ENCODE measurements around the gene SLC35D1. TPM values are rescaled to one million over a fixed set of nuclear protein-coding genes. Genes with fewer than 3 reads are reported as not detected.

SLC35D1 gene
- total RNA-seq, 1 experiment from 2014 or later: 3.8 TPM

- H3K18ac ChIP-seq (ENCODE audit: insufficient read length, low read depth, low read length): no peak overlapping the region
- H3K9me3 Mint-ChIP-seq: no peaks in the 10 kb centered on the region
- H2BK20ac ChIP-seq (ENCODE audit: low read depth, low read length, poor library complexity, severe bottlenecking): no peak overlapping the region
- no peak overlapping the region for H3K56ac ChIP-seq (ENCODE audit: insufficient read length, low read depth, low read length)
- no peak overlapping the region for H2AK5ac ChIP-seq (ENCODE audit: insufficient read length, low read length)
- no peaks in the 10 kb centered on the region for H3K23me2 ChIP-seq (ENCODE audit: insufficient read length, low read depth, low read length, poor library complexity, severe bottlenecking)
- H2AFZ ChIP-seq (ENCODE audit: low read length): no peak overlapping the region
- H3K4me1 ChIP-seq (ENCODE audit: insufficient read depth, low read length): no peaks in the 10 kb centered on the region
- no peak overlapping the region for H2BK5ac ChIP-seq (ENCODE audit: insufficient read length, low read length)
- H3K14ac ChIP-seq (ENCODE audit: insufficient read depth, low read length): no peak overlapping the region
- H3K27ac Mint-ChIP-seq: no peak overlapping the region
- H3K27me3 ChIP-seq (ENCODE audit: insufficient read depth, low read length): no peaks in the 10 kb centered on the region
- no peak overlapping the region for H3K23ac ChIP-seq (ENCODE audit: insufficient read length, low read depth, low read length)
- no peaks in the 10 kb centered on the region for H3K27me3 Mint-ChIP-seq (ENCODE audit: low read depth)
- H2BK12ac ChIP-seq (ENCODE audit: insufficient read length, low read depth, low read length): no peak overlapping the region
- no peaks in the 10 kb centered on the region for H4K20me1 ChIP-seq (ENCODE audit: control insufficient read depth, insufficient read depth, insufficient read length)
- no peak overlapping the region for H2BK15ac ChIP-seq (ENCODE audit: low read depth, low read length)
- no peaks in the 10 kb centered on the region for H3K79me1 ChIP-seq (ENCODE audit: insufficient read depth, low read depth, low read length, poor library complexity, severe bottlenecking)
- no peak overlapping the region for H4K8ac ChIP-seq (replicated peaks; ENCODE audit: insufficient read length, low read depth, low read length)
- H3K36me3 Mint-ChIP-seq (ENCODE audit: insufficient read depth in 1 of 3, low read depth in 3 of 3): peaks cover 9 to 55% (median 47%) of the 10 kb centered on the region in 3 experiments; a peak in 5 of 7 replicates
- H3K4ac ChIP-seq (ENCODE audit: low read depth, low read length): no peak overlapping the region
- H2BK120ac ChIP-seq (ENCODE audit: low read depth, low read length, poor library complexity, severe bottlenecking): no peak overlapping the region
- no peak overlapping the region for H3K27ac ChIP-seq (ENCODE audit: insufficient read length, low read depth, low read length)
- H3K4me1 Mint-ChIP-seq: no peaks in the 10 kb centered on the region
- no peak for DNase-seq
- no peak overlapping the region for H3K4me2 ChIP-seq (ENCODE audit: insufficient read depth, insufficient read length, low read length)
- H3K9me3 ChIP-seq (ENCODE audit: control insufficient read depth, low read depth, low read length): no peaks in the 10 kb centered on the region
- no CpG with 5 or more reads among the region's 4 CpGs for WGBS (ENCODE audit: extremely low coverage, insufficient read length, low lambda C conversion rate)
- no peak overlapping the region for H4K5ac ChIP-seq (ENCODE audit: insufficient read length, low read depth, low read length)
- TF ChIP-seq CTCF (conservative IDR thresholded peaks at IDR 0.05): no peak
- no peak overlapping the region for H3K4me3 Mint-ChIP-seq
- H4K91ac ChIP-seq (ENCODE audit: insufficient read length, low read depth, low read length): no peak overlapping the region
- no peak overlapping the region for H3T11ph ChIP-seq (ENCODE audit: low read length)
- H3K79me2 ChIP-seq (ENCODE audit: insufficient read depth, low read length): no peaks in the 10 kb centered on the region
- H3K9ac ChIP-seq (ENCODE audit: extremely low read depth, insufficient read length, low read length): no peak overlapping the region
These were observed 72.3 kb downstream of the SLC35D1 start for GRCh38 chr1:66981679-66982078.
